Endothelial cell of umbilical vein (primary cell): ENCODE measurements around the gene VPS45. TPM values are rescaled to one million over a fixed set of nuclear protein-coding genes. Genes with fewer than 3 reads are reported as not detected.

Experiments used
- BruUV-seq: library from RNA; stranded (reverse); fragments of 400-500 nt; replicated peaks from 2 replicates; lab custom pipeline; 2021; lab: Mats Ljungman, UMichigan
- CTCF ChIA-PET: fragments of 300-600, 350-600 bp; sonication (Branson Sonifier 250); formaldehyde crosslinking; loops from one replicate; lab custom pipeline; 2021; ENCODE audit warnings: antibody characterized with exemption, inconsistent platforms; lab: Charles Lee
- POLR2A ChIA-PET: fragments of 300-600, 350-600 bp; sonication (Branson Sonifier 250); formaldehyde crosslinking; loops from one replicate; lab custom pipeline; 2021; ENCODE audit warnings: antibody characterized with exemption, inconsistent platforms; lab: Charles Lee
- DNase-seq: peaks from one replicate; pipeline ENCODE4 v3.0.0-alpha.2; 2011; ENCODE audit warnings: low read depth, low spot score
- FAIRE-seq: peaks from 2 replicates; lab custom pipeline; 2011; peaks lifted over from hg19 to GRCh38; lab: Jason Lieb, UNC
- H2AFZ ChIP-seq: 2 replicates; pipeline ENCODE4 v1.6.0; 2012; ENCODE audit warnings: low read depth, low read length, control low read depth, inconsistent platforms
- H3K27ac ChIP-seq: 2 replicates; pipeline ENCODE4 v1.5.1; 2011; ENCODE audit warnings: low read depth, mild to moderate bottlenecking, control low read depth, low read length, moderate library complexity; ENCODE audit not compliant: insufficient read depth
- H3K27me3 ChIP-seq, 2 experiments: 2 replicates each; pipeline versions ENCODE4 v1.6.0 to v1.6.1; 2011; ENCODE audit warnings: low read length in 2 of 2, mixed read lengths in 1 of 2; ENCODE audit not compliant: control insufficient read depth in 2 of 2, insufficient read depth in 2 of 2
- H3K36me3 ChIP-seq, 2 experiments: 2 replicates in 1 of 2; 3 replicates in 1 of 2; pipeline ENCODE4 v1.5.1; 2011; ENCODE audit warnings: low read length in 2 of 2, mild to moderate bottlenecking in 1 of 2, moderate library complexity in 1 of 2; ENCODE audit not compliant: control insufficient read depth in 2 of 2, insufficient read depth in 2 of 2; ENCODE audit errors: extremely low read depth in 1 of 2
- H3K4me1 ChIP-seq: 3 replicates; pipeline ENCODE4 v1.5.1; 2011; ENCODE audit warnings: mild to moderate bottlenecking, low read length; ENCODE audit not compliant: control insufficient read depth, insufficient read depth; ENCODE audit errors: extremely low read depth
- H3K4me2 ChIP-seq: 2 replicates; pipeline ENCODE4 v1.6.1; 2011; ENCODE audit warnings: low read length, control low read depth, mixed read lengths; ENCODE audit not compliant: insufficient read depth
- H3K4me3 ChIP-seq, 3 experiments: fragments of 200-600 bp in 1 of 3; sonication (generic), shearing (Covaris generic) in 1 of 3; replicated peaks in 1 of 3; 2 replicates each; pipeline ENCODE4 v1.5.1; 2011 to 2016; ENCODE audit warnings: control low read depth in 3 of 3, low read length in 3 of 3, mild to moderate bottlenecking in 2 of 3, inconsistent platforms in 1 of 3, low read depth in 1 of 3, moderate library complexity in 1 of 3; ENCODE audit not compliant: insufficient read depth in 1 of 3
- H3K79me2 ChIP-seq: 2 replicates; pipeline ENCODE4 v1.6.0; 2012; ENCODE audit warnings: low read length, inconsistent platforms; ENCODE audit not compliant: control insufficient read depth, insufficient read depth
- H3K9ac ChIP-seq: replicated peaks from 2 replicates; pipeline ENCODE3; 2011; ENCODE audit warnings: low read length, control low read depth; ENCODE audit not compliant: insufficient read depth; ENCODE audit errors: extremely low read depth
- H3K9me1 ChIP-seq: replicated peaks from 3 replicates; pipeline ENCODE4 v1.6.0; 2011; ENCODE audit warnings: mild to moderate bottlenecking, low read length; ENCODE audit not compliant: control insufficient read depth, insufficient read depth; ENCODE audit errors: extremely low read depth
- H3K9me3 ChIP-seq: replicated peaks from 2 replicates; pipeline ENCODE4 v1.5.1; 2012; ENCODE audit warnings: low read length, inconsistent platforms; ENCODE audit not compliant: control insufficient read depth, insufficient read depth
- H4K20me1 ChIP-seq: replicated peaks from 2 replicates; pipeline ENCODE3; 2011; ENCODE audit warnings: mild to moderate bottlenecking, low read length; ENCODE audit not compliant: control insufficient read depth, insufficient read depth; ENCODE audit errors: extremely low read depth
- EZH2 ChIP-seq: IDR thresholded peaks from 2 replicates; pipeline ENCODE4 v1.6.1; 2012; ENCODE audit warnings: borderline replicate concordance, low read depth, mild to moderate bottlenecking, moderate library complexity, low read length, inconsistent platforms; ENCODE audit not compliant: severe bottlenecking
- FOS ChIP-seq: IDR thresholded peaks from 2 replicates; pipeline ENCODE4 v1.6.1; 2011; ENCODE audit warnings: mild to moderate bottlenecking, low read length, moderate library complexity, borderline replicate concordance; ENCODE audit not compliant: insufficient read depth
- GATA2 ChIP-seq: IDR thresholded peaks from 2 replicates; pipeline ENCODE4 v1.7.0; 2011; ENCODE audit warnings: low read depth, mild to moderate bottlenecking, moderate library complexity, mixed read lengths, low read length; ENCODE audit not compliant: insufficient read length, insufficient read depth
- JUN ChIP-seq: IDR thresholded peaks from 2 replicates; pipeline ENCODE4 v1.6.1; 2011; ENCODE audit warnings: borderline replicate concordance, low read depth; ENCODE audit not compliant: insufficient read length, insufficient read depth
- MYC ChIP-seq: IDR thresholded peaks from one replicate; pipeline ENCODE4 v1.6.1; 2011; ENCODE audit warnings: mild to moderate bottlenecking, low read depth, low read length
- POLR2A ChIP-seq: IDR thresholded peaks from 2 replicates; pipeline ENCODE4 v1.6.1; 2012; ENCODE audit warnings: low read depth, mild to moderate bottlenecking, control low read depth, low read length
- POLR2AphosphoS5 ChIP-seq: IDR thresholded peaks from 2 replicates; pipeline ENCODE4 v1.6.1; 2012; ENCODE audit warnings: low read depth, mild to moderate bottlenecking, control low read depth, low read length, moderate library complexity; ENCODE audit not compliant: insufficient read depth
- dilution Hi-C: fragments of 300-500 bp; cut with MboI; formaldehyde crosslinking; loops from one replicate; pipeline ENCODE4 v1.15.0; 2019; ENCODE audit warnings: low sequenced_read_pairs; ENCODE audit not compliant: extremely low pct_ligation_motif_present
- intact Hi-C: fragments of 100-400 bp; cut with micrococcal nuclease; formaldehyde crosslinking; loops from one replicate; pipeline ENCODE4 v1.10.0; 2022
- polyA plus RNA-seq, 4 experiments: library from polyadenylated mRNA; depleted of rRNA in 3 of 4; stranded (reverse) in 3 of 4; unstranded in 1 of 4; fragments of >200 nt; gene quantifications; 2 replicates each; pipeline versions ENCODE4 v1.2.1 to v1.2.3, GENCODE V29; 2011 to 2012; ENCODE audit warnings: missing spikeins in 1 of 4
- total RNA-seq: library from RNA; stranded (reverse); gene quantifications from 2 replicates; pipeline ENCODE4 v1.2.3, GENCODE V29; 2021
- TF ChIP-seq, protein P1 (sequence below): IDR thresholded peaks from 2 replicates; pipeline ENCODE4 v1.6.1; 2011; ENCODE audit not compliant: insufficient read depth, insufficient read length
- TF ChIP-seq, protein P2 (sequence below), 2 donors: IDR thresholded peaks; 1 replicate in 1 of 2; 2 replicates in 1 of 2; pipeline ENCODE4 v1.5.1; 2011; ENCODE audit warnings: low read length in 2 of 2, mild to moderate bottlenecking in 2 of 2, moderate library complexity in 2 of 2, control low read depth in 1 of 2, inconsistent platforms in 1 of 2, low read depth in 1 of 2; ENCODE audit not compliant: insufficient read depth in 1 of 2; ENCODE audit errors: extremely low read depth in 1 of 2

The VPS45 gene
- total and polyA plus RNA-seq, 2 donors (not counting 3 experiments of a cell fraction or from before 2014, with no cell fraction given) = 24.8 to 43.7 TPM

DNA sequence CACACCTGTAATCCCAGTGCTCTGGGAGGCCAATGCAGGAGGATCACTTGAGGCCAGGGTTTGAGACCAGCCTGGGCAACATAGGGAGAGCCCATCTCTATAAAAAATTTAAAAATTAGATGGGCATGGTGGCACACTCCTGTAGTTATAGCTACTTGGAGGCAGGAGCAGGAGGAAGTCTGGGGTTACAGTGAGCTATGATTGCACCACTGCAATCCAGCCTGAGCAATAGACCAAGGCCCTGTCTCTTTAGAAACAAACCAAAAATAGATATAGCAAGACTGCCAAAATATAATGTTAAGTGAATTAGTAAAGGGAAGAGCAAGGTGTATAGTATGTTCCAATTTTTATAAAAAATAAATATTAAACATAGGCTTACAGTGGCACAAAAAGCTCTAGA, 111.0 kb downstream of the VPS45 start:
- H3K4me1 ChIP-seq = no peaks in the 10 kb centered on the region
- no peaks in the 10 kb centered on the region for H4K20me1 ChIP-seq
- no peaks in the 10 kb centered on the region for H3K9me1 ChIP-seq
- DNase-seq (no peak), FAIRE-seq (no peak)
- H3K79me2 ChIP-seq = no peaks in the 10 kb centered on the region
- no peaks in the 10 kb centered on the region for H3K9me3 ChIP-seq
- no peak for TF ChIP-seq JUN
- TF ChIP-seq, protein P1, sequence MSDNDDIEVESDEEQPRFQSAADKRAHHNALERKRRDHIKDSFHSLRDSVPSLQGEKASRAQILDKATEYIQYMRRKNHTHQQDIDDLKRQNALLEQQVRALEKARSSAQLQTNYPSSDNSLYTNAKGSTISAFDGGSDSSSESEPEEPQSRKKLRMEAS = no peak
- no peak overlapping the region for H3K9ac ChIP-seq
- intact Hi-C loops (no loop called here), dilution Hi-C loops (no loop called here)
- no peaks in the 10 kb centered on the region for H3K27me3 ChIP-seq
- ChIA-PET CTCF (interaction anchor here (1.2 to 5.0 kb wide), 5 partner anchors 8 to 106 kb away, joined by 4 to 45 read pairs (median 7); no protein-coding TSS in a partner anchor), POLR2A (interaction anchor here (0.7 kb wide), 1 partner anchor 129 kb away, joined by 3 read pairs; no protein-coding TSS in a partner anchor)
- H2AFZ ChIP-seq = no peak overlapping the region
- H3K36me3 ChIP-seq = no peaks in the 10 kb centered on the region
- H3K4me3 ChIP-seq = no peak overlapping the region
- H3K4me2 ChIP-seq = no peak overlapping the region
- H3K27ac ChIP-seq = no peak overlapping the region
- BruUV-seq = no TSS peak

DNA sequence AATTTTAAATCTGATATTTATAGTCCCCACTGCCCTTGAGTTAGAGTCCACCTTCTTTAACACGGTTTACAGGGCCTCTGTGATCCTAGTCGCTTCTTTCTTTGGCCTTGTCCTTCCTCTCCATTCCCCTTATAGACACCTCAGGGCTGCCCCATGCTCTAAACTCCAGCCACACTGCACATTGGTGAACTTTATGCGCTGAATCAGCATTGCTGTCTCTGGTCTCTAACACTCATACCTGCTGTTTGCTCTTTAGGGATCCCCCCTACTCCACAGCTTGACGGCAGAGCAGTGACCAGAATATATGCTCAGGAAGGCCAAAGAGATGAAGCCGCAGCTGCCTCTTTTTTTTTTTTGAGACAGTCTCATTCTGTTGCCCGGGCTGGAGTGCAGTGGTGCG, 112.3 kb downstream of the VPS45 start:
- Histone ChIP-seq H4K20me1 (no peaks in the 10 kb centered on the region), H3K9me3 (no peaks in the 10 kb centered on the region), H3K4me2 (no peak overlapping the region), H3K4me1 (no peaks in the 10 kb centered on the region), H3K9ac (no peak overlapping the region), H3K79me2 (no peaks in the 10 kb centered on the region), H3K9me1 (no peaks in the 10 kb centered on the region), H2AFZ (no peak overlapping the region), H3K27ac (no peak overlapping the region), H3K36me3 (no peaks in the 10 kb centered on the region), H3K4me3 (no peak overlapping the region), H3K27me3 (no peaks in the 10 kb centered on the region)
- DNase-seq (no peak), FAIRE-seq (no peak)
- CTCF ChIA-PET = interaction anchor here (3.0 kb wide), 1 partner anchor 11 kb away, joined by 12 read pairs; no protein-coding TSS in a partner anchor
- POLR2A ChIA-PET = no interaction called here
- no TSS peak for BruUV-seq
- TF ChIP-seq EZH2 (no peak), GATA2 (no peak), MYC (no peak), POLR2AphosphoS5 (no peak), JUN (no peak), POLR2A (no peak), FOS (no peak)
- TF ChIP-seq, protein P2, sequence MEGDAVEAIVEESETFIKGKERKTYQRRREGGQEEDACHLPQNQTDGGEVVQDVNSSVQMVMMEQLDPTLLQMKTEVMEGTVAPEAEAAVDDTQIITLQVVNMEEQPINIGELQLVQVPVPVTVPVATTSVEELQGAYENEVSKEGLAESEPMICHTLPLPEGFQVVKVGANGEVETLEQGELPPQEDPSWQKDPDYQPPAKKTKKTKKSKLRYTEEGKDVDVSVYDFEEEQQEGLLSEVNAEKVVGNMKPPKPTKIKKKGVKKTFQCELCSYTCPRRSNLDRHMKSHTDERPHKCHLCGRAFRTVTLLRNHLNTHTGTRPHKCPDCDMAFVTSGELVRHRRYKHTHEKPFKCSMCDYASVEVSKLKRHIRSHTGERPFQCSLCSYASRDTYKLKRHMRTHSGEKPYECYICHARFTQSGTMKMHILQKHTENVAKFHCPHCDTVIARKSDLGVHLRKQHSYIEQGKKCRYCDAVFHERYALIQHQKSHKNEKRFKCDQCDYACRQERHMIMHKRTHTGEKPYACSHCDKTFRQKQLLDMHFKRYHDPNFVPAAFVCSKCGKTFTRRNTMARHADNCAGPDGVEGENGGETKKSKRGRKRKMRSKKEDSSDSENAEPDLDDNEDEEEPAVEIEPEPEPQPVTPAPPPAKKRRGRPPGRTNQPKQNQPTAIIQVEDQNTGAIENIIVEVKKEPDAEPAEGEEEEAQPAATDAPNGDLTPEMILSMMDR (IDR thresholded peaks at IDR 0.05; ENCODE audit: extremely low read depth in 1 of 2, insufficient read depth in 1 of 2, low read depth in 1 of 2, low read length in 2 of 2) = no peak
- TF ChIP-seq, protein P1 = no peak
- intact Hi-C loops = no loop called here
- dilution Hi-C loops = no loop called here
